GM12878 (cell line): ENCODE results near the gene TTLL10. TPM values are rescaled to one million over a fixed set of nuclear protein-coding genes. Genes with fewer than 3 reads are reported as not detected.

ENCODE experiments used
- ATAC-seq: fragments of 200-7000 bp; cut with Tn5 transposase; 3 replicates; pipeline ENCODE4 v1.9.1; 2020; ENCODE audit warnings: mild to moderate bottlenecking, moderate library complexity
- BruUV-seq: library from RNA; stranded (reverse); fragments of 400-500 nt; replicated peaks from 2 replicates; lab custom pipeline; 2021; lab: Mats Ljungman, UMichigan
- CTCF ChIA-PET: fragments of 300-600 bp; sonication (Branson Sonifier 250); formaldehyde crosslinking; extraction: SDS; loops from one replicate; lab custom pipeline; 2021; ENCODE audit warnings: inconsistent platforms; lab: Yijun Ruan, JAX
- POLR2A ChIA-PET: fragments of 350-600 bp; formaldehyde crosslinking; extraction: SDS; loops from one replicate; lab custom pipeline; 2021; ENCODE audit warnings: inconsistent platforms; lab: Charles Lee
- RAD21 ChIA-PET: fragments of 300-600 bp; sonication (Branson Sonifier 250); formaldehyde crosslinking; loops from one replicate; lab custom pipeline; 2023; ENCODE audit warnings: antibody characterized with exemption; ENCODE audit not compliant: unreplicated experiment; lab: Charles Lee
- SMC1A ChIA-PET: fragments of 300-600 bp; sonication (Branson Sonifier 250); formaldehyde crosslinking; loops from one replicate; lab custom pipeline; 2023; ENCODE audit not compliant: unreplicated experiment, uncharacterized antibody; lab: Charles Lee
- DNase-seq: peaks from one replicate; pipeline ENCODE4 v3.0.0-alpha.2; 2011; ENCODE audit warnings: low read depth, low spot score
- FAIRE-seq: peaks from 3 replicates; lab custom pipeline; 2011; peaks lifted over from hg19 to GRCh38; lab: Jason Lieb, UNC
- H2AFZ ChIP-seq: 2 replicates; pipeline ENCODE4 v1.6.0; 2011; ENCODE audit warnings: low read depth, low read length, control low read depth; ENCODE audit not compliant: control insufficient read depth
- H3K27ac ChIP-seq: 2 replicates; pipeline ENCODE4 v1.5.1; 2011; ENCODE audit warnings: control low read depth; ENCODE audit not compliant: control insufficient read depth, insufficient read depth
- H3K27me3 ChIP-seq, 2 experiments: replicated peaks in 1 of 2; 2 replicates each; pipeline versions ENCODE4 v1.6.0 to v1.6.1; 2011; ENCODE audit warnings: low read length in 1 of 2; ENCODE audit not compliant: control insufficient read depth in 2 of 2, insufficient read depth in 2 of 2
- H3K36me3 ChIP-seq, 2 experiments: 2 replicates each; pipeline ENCODE4 v1.5.1; 2011; ENCODE audit warnings: low read length in 1 of 2; ENCODE audit not compliant: control insufficient read depth in 2 of 2, insufficient read depth in 2 of 2
- H3K4me1 ChIP-seq: 2 replicates; pipeline ENCODE4 v1.6.1; 2011; ENCODE audit warnings: mild to moderate bottlenecking, low read length, moderate library complexity, mixed read lengths; ENCODE audit not compliant: control insufficient read depth, insufficient read depth
- H3K4me2 ChIP-seq: 2 replicates; pipeline ENCODE4 v1.6.0; 2011; ENCODE audit warnings: control low read depth; ENCODE audit not compliant: control insufficient read depth, insufficient read depth
- H3K4me3 ChIP-seq: fragments of 200-600 bp; sonication (generic); 2 replicates; pipeline ENCODE4 v1.5.1; 2016
- H3K79me2 ChIP-seq: 2 replicates; pipeline ENCODE4 v1.6.0; 2011; ENCODE audit warnings: low read length; ENCODE audit not compliant: control insufficient read depth, insufficient read depth
- H3K9ac ChIP-seq: 2 replicates; pipeline ENCODE4 v1.8.0; 2011; ENCODE audit warnings: low read length, control low read depth, mixed read lengths; ENCODE audit not compliant: control insufficient read depth, insufficient read depth
- H3K9me3 ChIP-seq: replicated peaks from 3 replicates; pipeline ENCODE4 v1.5.1; 2011; ENCODE audit warnings: mild to moderate bottlenecking, low read length; ENCODE audit not compliant: control insufficient read depth, insufficient read depth
- H4K20me1 ChIP-seq: 2 replicates; pipeline ENCODE4 v1.6.0; 2011; ENCODE audit not compliant: control insufficient read depth, insufficient read depth
- BCL11A ChIP-seq: IDR thresholded peaks from 2 replicates; pipeline ENCODE4 v1.6.1; 2011; ENCODE audit warnings: low read depth, low read length
- CHD4 ChIP-seq: fragments of 200-600 bp; sonication (generic); IDR thresholded peaks from 2 replicates; pipeline ENCODE4 v1.6.1; 2016; ENCODE audit warnings: mild to moderate bottlenecking
- E2F8 ChIP-seq: fragments of 450-650 bp; IDR thresholded peaks from 2 replicates; pipeline ENCODE4 v1.6.1; 2018; ENCODE audit warnings: mild to moderate bottlenecking, low read depth, moderate library complexity; ENCODE audit not compliant: partially characterized antibody
- ELK1 ChIP-seq: IDR thresholded peaks from 2 replicates; pipeline ENCODE4 v1.6.1; 2012; ENCODE audit warnings: low read depth, low read length, improper control_type of control experiment
- EZH2 ChIP-seq: IDR thresholded peaks from 2 replicates; pipeline ENCODE4 v1.6.1; 2012; ENCODE audit warnings: low read depth, mild to moderate bottlenecking, control low read depth, inconsistent platforms, low read length, borderline replicate concordance; ENCODE audit not compliant: control insufficient read depth
- MAX ChIP-seq: IDR thresholded peaks from 2 replicates; pipeline ENCODE4 v1.6.1; 2012; ENCODE audit warnings: low read depth, low read length, improper control_type of control experiment
- MLLT1 ChIP-seq: fragments of 450-650 bp; IDR thresholded peaks from 2 replicates; pipeline ENCODE4 v1.6.1; 2016; ENCODE audit warnings: mild to moderate bottlenecking
- MTA3 ChIP-seq: IDR thresholded peaks from 2 replicates; pipeline ENCODE4 v1.6.1; 2012; ENCODE audit warnings: low read length, inconsistent platforms, borderline replicate concordance
- MYB ChIP-seq: fragments of 150-350 bp; IDR thresholded peaks from 2 replicates; pipeline ENCODE4 v1.6.1; 2014; ENCODE audit warnings: mild to moderate bottlenecking, low read depth, low read length, borderline replicate concordance
- POU2F2 ChIP-seq: IDR thresholded peaks from 3 replicates; pipeline ENCODE4 v1.6.1; 2011; ENCODE audit warnings: low read depth, mild to moderate bottlenecking, low read length, borderline replicate concordance
- RAD21 ChIP-seq: IDR thresholded peaks from 2 replicates; pipeline ENCODE4 v1.6.1; 2011; ENCODE audit warnings: mild to moderate bottlenecking, low read depth, low read length, moderate library complexity; ENCODE audit not compliant: insufficient read depth
- REST ChIP-seq: IDR thresholded peaks from 2 replicates; pipeline ENCODE4 v1.6.1; 2012; ENCODE audit warnings: mild to moderate bottlenecking, low read depth, low read length
- SIX5 ChIP-seq: IDR thresholded peaks from 2 replicates; pipeline ENCODE4 v1.6.1; 2011; ENCODE audit warnings: mild to moderate bottlenecking, low read depth, low read length, moderate library complexity; ENCODE audit not compliant: severe bottlenecking
- SREBF2 ChIP-seq: IDR thresholded peaks from 2 replicates; pipeline ENCODE4 v1.6.1; 2012; ENCODE audit warnings: mild to moderate bottlenecking, low read length
- whole genome bisulfite sequencing: methylation state at CpG from one replicate; pipeline ENCODE4 v1.1.6; 2016; ENCODE audit warnings: low lambda C conversion rate; ENCODE audit not compliant: insufficient replicate concordance, insufficient coverage; ENCODE audit errors: missing lambda C conversion rate; 5-methylcytosine and 5-hydroxymethylcytosine counted together
- in situ Hi-C: fragments of 300-500 bp; cut with MboI; formaldehyde crosslinking; loops from 9 replicates; pipeline ENCODE4 v1.14.3; 2018; ENCODE audit warnings: mixed read lengths
- intact Hi-C: fragments of 100-400 bp; cut with micrococcal nuclease; formaldehyde crosslinking; loops from one replicate; pipeline ENCODE4 v1.14.2; 2022; ENCODE audit not compliant: unreplicated experiment
- polyA plus RNA-seq, 11 experiments: library from polyadenylated mRNA; depleted of rRNA in 4 of 11; unstranded in 6 of 11; stranded (reverse) in 5 of 11; fragments of >200 nt; fragmentation: Nextera tagmentation in 4 of 11; fragmentation: Illumina TruSeq in 1 of 11; extraction: Ambion mirVana in 4 of 11; extraction: Trizol in 1 of 11; gene quantifications; 1 replicate in 1 of 11; 2 replicates in 10 of 11; pipeline versions ENCODE4 v1.2.1 to v1.2.3, GENCODE V29; 2011 to 2016; ENCODE audit warnings: inconsistent platforms in 2 of 11, missing spikeins in 2 of 11, low read depth in 1 of 11
- total RNA-seq, 4 experiments: library from RNA; depleted of rRNA in 3 of 4; stranded (reverse); fragments of >200 nt in 3 of 4; fragmentation: Illumina TruSeq in 1 of 4; extraction: Trizol in 1 of 4; gene quantifications; 2 replicates each; pipeline versions ENCODE4 v1.2.1 to v1.2.3, GENCODE V29; 2013 to 2021

The TTLL10 gene
- total and polyA plus RNA-seq, 10 of the 15 experiments (the other 5 are each of a cell fraction or from before 2014, with no cell fraction given) = not detected

GRCh38 chr1:1125945-1126344 lies 47.7 kb upstream of the TTLL10 start:
- Histone ChIP-seq H3K4me2 (no peak overlapping the region), H3K4me3 (no peak overlapping the region), H3K79me2 (no peaks in the 10 kb centered on the region), H3K36me3 (no peaks in the 10 kb centered on the region), H3K9ac (no peak overlapping the region), H3K4me1 (0 out of 2 replicates have a peak, but pooled peaks cover 4% of the 10 kb centered on the region), H4K20me1 (no peaks in the 10 kb centered on the region), H3K27me3 (peaks cover 0 to 2% of the 10 kb centered on the region in 2 experiments; a peak in 2 of 4 replicates), H3K27ac (no peak overlapping the region), H2AFZ (no peak overlapping the region), H3K9me3 (no peaks in the 10 kb centered on the region; the same call in 2 of the 3 replicates)
- DNase-seq (no peak), FAIRE-seq (no peak), ATAC-seq (no peak)
- in situ Hi-C loops (no loop called here), intact Hi-C loops (no loop called here)
- TF ChIP-seq MYB (no peak), MLLT1 (no peak), POU2F2 (no peak), BCL11A (no peak), REST (no peak), CHD4 (no peak), MAX (no peak), SREBF2 (no peak), EZH2 (no peak), ELK1 (no peak), E2F8 (no peak), SIX5 (no peak), MTA3 (no peak), RAD21 (no peak)
- ChIA-PET SMC1A (interaction anchor here (0.9 to 1.5 kb wide), 2 partner anchors 75 to 90 kb away, joined by 3 read pairs; no protein-coding TSS in a partner anchor), CTCF (interaction anchor here (0.7 to 1.1 kb wide), 3 partner anchors 124 to 164 kb away, joined by 3 to 4 read pairs (median 4); no protein-coding TSS in a partner anchor), POLR2A (interaction anchor here (0.5 to 0.6 kb wide), 2 partner anchors 113 to 137 kb away, joined by 3 to 5 read pairs; partner anchors contain the start of gene ISG15), RAD21 (interaction anchor here (0.7 to 1.8 kb wide), 2 partner anchors 90 to 125 kb away, joined by 3 to 10 read pairs; no protein-coding TSS in a partner anchor)
- BruUV-seq = no TSS peak
- WGBS = 85% methylated on average over 5 of the region's 18 CpGs
